GM19239 (cell line): ENCODE data around the gene PNPLA5.
"Not testable (repeated sequence)": the region's sequence is repeated elsewhere in the genome, so short reads cannot be mapped to it uniquely, and the experiment has no call there.

Source experiments
- DNase-seq: peaks from one replicate; pipeline ENCODE4 v3.0.0; 2011; ENCODE audit warnings: low spot score; ENCODE audit not compliant: insufficient read length
- FAIRE-seq: peaks from 2 replicates; lab custom pipeline; 2011; peaks lifted over from hg19 to GRCh38; lab: Jason Lieb, UNC

Gene PNPLA5

GRCh38 chr22:43882122-43882767, 9.6 kb downstream of the PNPLA5 start:
- DNase-seq (no peak), FAIRE-seq (no peak)

DNA sequence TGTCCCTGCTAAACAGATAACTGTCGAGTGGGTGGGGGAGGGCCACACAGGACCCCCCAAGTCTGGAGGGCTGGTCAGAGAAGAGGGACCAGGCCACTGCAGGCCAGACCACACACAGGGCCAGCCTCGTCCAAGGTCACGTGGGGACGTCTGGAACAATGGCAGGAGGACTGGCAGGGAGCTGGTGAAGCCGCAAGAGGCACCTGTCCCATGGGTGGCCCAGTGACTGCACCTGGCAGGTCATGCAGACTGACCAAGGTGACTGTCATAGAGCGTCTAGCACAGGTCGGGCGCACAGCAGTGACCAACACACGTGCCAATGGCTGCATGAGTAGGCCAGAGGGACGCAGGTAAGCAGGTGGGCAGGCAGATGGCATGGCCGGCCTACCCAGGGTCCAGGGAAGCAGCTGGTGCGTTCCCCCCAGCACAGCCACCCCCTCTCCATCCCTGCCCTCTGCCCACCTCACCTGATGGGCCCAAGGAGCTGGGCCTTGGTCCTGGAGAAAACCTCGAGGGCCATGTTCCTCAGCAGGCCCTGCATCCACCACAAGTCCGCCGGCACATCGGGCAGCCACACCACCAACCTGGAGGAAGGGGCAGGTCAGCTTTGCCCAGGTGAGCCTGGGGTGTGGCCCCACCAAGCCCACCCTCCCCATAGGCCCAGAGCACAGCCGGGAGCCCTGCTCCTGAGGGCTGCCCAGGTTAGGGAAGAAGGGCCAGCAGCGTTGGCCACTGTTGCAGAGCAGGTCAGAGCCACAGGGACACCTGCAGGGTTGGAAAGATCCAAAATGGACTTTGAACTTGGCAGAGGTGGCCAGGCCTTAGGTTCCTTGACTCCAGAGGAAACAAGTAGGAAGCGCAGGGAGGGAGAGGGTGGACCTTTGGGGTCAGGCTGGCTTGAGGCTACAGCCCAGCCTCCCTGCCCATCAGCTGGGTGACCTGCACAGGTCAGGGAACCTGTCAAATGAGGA, 10.4 kb downstream of the PNPLA5 start:
- FAIRE-seq (no peak), DNase-seq (no peak)

DNA sequence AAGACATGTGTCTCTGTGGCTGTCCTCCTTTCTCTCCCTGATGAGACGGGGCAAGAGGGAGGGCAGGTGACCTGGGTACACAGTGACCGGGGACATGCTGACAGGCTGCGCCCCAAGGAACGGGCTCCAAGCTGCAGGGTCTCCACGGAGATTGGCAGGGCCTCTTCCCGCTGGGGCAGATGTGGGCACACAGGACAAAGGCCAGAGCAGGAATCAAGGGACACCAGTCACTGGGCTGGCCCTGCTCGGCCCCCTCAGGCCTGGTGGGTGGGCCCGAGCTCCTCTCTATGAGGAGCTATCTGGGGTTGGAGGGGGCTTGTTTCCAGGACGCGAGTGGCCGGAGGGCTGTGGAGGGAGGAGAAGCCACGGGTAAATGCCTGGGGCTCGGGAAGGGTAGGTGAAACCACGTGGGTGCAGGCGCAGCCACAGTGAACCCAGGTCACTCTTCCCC, 11.2 kb downstream of the PNPLA5 start:
- no peak for FAIRE-seq
- no peak for DNase-seq

DNA sequence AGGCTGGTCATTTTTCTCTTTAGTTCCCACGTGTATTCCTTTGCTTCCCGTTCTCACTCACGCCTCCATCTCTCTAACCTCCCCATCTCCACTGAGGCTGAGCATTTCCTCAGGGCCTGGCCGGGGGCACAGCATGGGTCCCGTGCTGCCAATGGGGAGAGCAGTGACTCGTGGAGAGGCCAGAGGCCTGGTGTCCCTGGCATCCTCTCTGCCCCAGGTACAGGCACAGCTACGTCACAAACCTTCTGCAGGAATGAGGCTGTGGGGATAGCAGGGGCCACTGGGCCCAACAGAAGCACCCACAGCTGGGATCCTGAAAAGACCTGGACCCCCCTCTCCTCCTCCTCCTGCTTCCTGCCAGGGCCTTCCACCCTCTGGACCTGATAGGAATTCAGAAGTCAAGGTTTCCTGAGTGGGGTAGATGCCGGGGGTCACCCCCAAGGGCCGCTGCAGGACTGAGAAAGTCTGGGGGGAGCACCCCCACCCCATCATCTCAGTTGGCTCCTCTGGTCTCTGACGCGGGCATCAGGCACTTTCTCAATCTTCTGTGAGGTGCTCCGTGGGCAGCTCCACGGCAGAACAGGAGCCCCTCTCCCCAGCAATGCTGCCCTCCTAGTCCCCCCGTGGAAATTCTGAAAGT, 11.8 kb downstream of the PNPLA5 start:
- no peak for FAIRE-seq
- no peak for DNase-seq

GRCh38 chr22:43878831-43879550, 12.8 kb downstream of the PNPLA5 start:
- no peak for DNase-seq
- no peak for FAIRE-seq

- no peak for FAIRE-seq
- DNase-seq, result no peak
Measured at GRCh38 chr22:43878079-43878795, 13.6 kb downstream of the PNPLA5 start.

DNA sequence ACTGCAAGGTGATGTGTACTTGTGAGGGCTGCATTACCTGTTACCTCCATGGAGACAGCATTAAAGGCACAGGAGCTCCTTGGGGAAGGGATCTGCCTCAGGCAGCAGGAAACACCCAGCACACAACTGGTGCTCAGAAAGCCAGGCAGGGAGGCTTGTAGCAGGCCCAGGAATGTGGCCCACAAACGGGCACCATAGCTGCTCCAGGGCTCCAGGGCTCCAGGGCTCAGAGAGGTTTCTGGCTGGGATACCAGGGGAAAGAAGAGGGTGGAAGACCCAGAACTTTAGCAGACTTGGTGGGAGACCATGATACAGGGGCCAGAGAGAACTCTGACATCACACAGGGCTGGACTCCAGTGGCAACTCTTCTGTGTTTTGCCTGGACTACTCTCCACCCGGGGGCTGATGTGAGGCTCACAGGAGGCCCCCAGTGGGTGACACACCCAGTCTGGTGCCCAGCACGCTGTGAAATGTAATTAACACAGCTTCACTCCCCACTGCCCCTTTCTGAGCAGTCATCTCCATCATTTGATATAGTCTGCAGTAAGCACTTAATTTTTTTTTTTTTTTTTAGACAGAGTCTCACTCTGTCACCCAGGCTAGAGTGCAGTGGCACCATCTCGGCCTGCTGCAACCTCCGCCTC, 14.8 kb downstream of the PNPLA5 start:
- DNase-seq, result no peak
- FAIRE-seq, result no peak

DNA sequence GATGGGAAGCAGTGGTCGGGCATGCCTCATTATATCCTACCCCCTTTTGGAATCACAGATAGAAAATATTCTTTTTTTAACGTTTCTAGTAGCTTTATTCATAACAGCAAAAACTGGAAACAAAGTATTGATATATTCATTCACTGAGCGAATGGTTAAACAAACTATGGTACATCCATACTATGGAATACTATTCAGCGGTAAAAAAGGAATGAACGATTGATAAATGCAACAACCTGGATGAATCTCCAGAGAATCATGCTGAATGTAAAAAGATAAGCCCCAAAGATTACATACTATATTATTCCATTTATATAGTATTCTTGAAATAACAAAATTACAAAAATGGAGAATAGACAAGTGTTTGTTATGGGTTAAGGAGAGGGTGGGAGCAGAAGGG, 22.0 kb downstream of the PNPLA5 start:
- FAIRE-seq (no peak), DNase-seq (no peak)

GRCh38 chr22:43869001-43869400, 22.8 kb downstream of the PNPLA5 start:
- FAIRE-seq, DNase-seq: not testable (repeated sequence)

DNA sequence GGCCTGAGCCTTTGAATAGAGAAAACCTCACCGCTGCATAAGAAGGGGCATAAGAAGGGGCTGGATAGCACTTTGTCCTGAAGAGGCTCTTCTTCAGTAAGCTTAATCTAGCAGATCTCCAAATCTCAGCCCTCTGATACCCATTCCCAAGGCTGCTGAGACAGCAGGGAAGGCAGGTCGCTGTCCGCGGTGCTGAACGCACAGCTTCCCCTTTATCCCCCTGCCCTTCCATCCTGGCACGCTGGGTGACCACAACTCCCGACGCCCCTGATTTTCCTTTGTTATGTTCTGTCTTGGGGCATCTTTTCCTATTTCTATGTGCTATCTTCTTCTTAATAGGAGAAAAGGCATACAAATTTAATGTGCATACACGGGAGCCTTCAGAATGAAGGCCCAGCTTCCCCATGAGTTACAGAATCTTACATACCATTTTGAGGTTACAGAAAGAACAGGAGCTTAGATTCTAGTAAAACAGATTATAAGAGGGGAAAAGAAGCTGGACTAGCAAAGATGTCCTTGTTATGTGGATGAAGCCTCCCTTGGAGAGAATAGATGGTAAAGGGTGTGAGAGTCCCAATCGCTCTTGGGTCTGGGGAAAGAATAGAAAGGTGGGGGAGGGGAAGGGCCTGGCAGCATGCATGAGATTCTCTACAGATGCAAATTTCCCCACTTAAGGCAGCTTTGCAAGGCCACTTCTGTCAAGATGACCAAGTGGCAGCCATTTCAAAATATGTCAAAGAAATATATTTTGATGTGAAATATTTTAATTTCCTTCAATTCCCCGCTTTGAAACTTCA, 23.8 kb downstream of the PNPLA5 start:
- FAIRE-seq, result no peak

GRCh38 chr22:43862882-43863202, 29.0 kb downstream of the PNPLA5 start:
- DNase-seq (no peak), FAIRE-seq (no peak)

More for the DNA sequence above, 23.8 kb downstream of the PNPLA5 start:
- DNase-seq, result peak; percentile 43

- DNase-seq (no peak), FAIRE-seq (no peak)
Measured at GRCh38 chr22:43862074-43862881, 29.5 kb downstream of the PNPLA5 start, which contains the start of gene SULT4A1. Gene SULT4A1 (minus strand): TSS chr22:43862513. CDS start chr22:43862382, 131 bp downstream.

GRCh38 chr22:43861529-43861928, 30.3 kb downstream of the PNPLA5 start:
- FAIRE-seq (no peak), DNase-seq (no peak)

GRCh38 chr22:43860831-43861230, 31.0 kb downstream of the PNPLA5 start:
- no peak for DNase-seq
- no peak for FAIRE-seq

- DNase-seq, result no peak
- no peak for FAIRE-seq
Measured at GRCh38 chr22:43860126-43860525, 31.7 kb downstream of the PNPLA5 start.

- no peak for DNase-seq
- FAIRE-seq, result no peak
Measured at GRCh38 chr22:43859621-43860020, 32.2 kb downstream of the PNPLA5 start.

DNA sequence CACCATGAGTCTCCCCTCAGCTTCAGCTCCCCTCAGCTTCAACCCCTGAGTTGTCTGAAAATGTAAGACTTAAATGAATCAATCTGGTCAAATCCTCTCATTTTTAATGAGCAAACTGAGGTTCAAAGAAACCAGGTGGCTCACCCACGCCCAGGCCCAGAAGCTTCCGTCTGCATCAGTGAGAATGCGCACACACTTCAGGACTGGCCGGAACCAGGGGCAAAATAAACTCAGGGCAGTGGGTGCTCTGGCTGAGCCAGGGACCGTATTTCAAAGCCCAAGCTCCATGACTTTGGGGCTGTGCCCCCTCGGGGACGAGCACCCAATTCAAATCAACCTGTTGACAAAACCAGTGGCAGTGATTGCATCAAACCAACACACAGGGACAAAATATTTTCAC, 32.6 kb downstream of the PNPLA5 start:
- DNase-seq (no peak), FAIRE-seq (no peak)
